Stimulated activated CD8-positive, alpha-beta memory T cell treated with anti-CD3 and anti-CD28 coated beads, Interleukin-2, amount 100 ng/mL, for 1 hour (primary cell): ENCODE results near the gene FCHSD2.
A peak's percentile ranks its signal among the peaks of the same experiment; 100 is the strongest.
"Not testable (repeated sequence)": the region's sequence is repeated elsewhere in the genome, so short reads cannot be mapped to it uniquely, and the experiment has no call there.

ENCODE experiments used
- DNase-seq, 2 donors: peaks; one replicate each; pipeline ENCODE4 v3.0.0-alpha.2; 2020; ENCODE audit warnings: low read depth in 2 of 2

FCHSD2 gene

GRCh38 chr11:72821920-72822799 is 320.0 kb downstream of the FCHSD2 start:
- peak; percentile 59 to 84 for DNase-seq

GRCh38 chr11:72821221-72821919 is 320.7 kb downstream of the FCHSD2 start:
- no peak for DNase-seq

- no peak for DNase-seq
Measured at GRCh38 chr11:72820439-72821139, 321.5 kb downstream of the FCHSD2 start.

- DNase-seq: no peak
Measured at GRCh38 chr11:72818971-72819370, 323.1 kb downstream of the FCHSD2 start.

- DNase-seq: no peak
Measured at GRCh38 chr11:72817966-72818365, 324.2 kb downstream of the FCHSD2 start.

- no peak for DNase-seq
Measured at GRCh38 chr11:72816404-72816990, 325.6 kb downstream of the FCHSD2 start.

- DNase-seq: no peak
Measured at GRCh38 chr11:72815110-72815618, 327.0 kb downstream of the FCHSD2 start.

- peak; percentile 81 to 84 for DNase-seq
Measured at GRCh38 chr11:72814286-72815109, 327.6 kb downstream of the FCHSD2 start, which contains the start of gene ATG16L2. Gene ATG16L2 (plus strand): TSS chr11:72814411. CDS start chr11:72814446, 35 bp downstream.

- peak in 1 of 2 donors; percentile 75 for DNase-seq
Measured at GRCh38 chr11:72813740-72814285, 328.3 kb downstream of the FCHSD2 start.

GRCh38 chr11:72812967-72813739 is 329.0 kb downstream of the FCHSD2 start:
- DNase-seq: peak; percentile 44 to 49

- DNase-seq: no peak
Measured at GRCh38 chr11:72812604-72812966, 329.5 kb downstream of the FCHSD2 start.

GRCh38 chr11:72811686-72812085 is 330.4 kb downstream of the FCHSD2 start:
- not testable (repeated sequence) for DNase-seq

- no peak for DNase-seq
Measured at GRCh38 chr11:72808331-72808798, 333.8 kb downstream of the FCHSD2 start.

- no peak for DNase-seq
Measured at GRCh38 chr11:72807792-72808191, 334.3 kb downstream of the FCHSD2 start.

- no peak for DNase-seq
Measured at GRCh38 chr11:72807021-72807693, 335.0 kb downstream of the FCHSD2 start.

- not testable (repeated sequence) for DNase-seq
Measured at GRCh38 chr11:72806378-72806777, 335.7 kb downstream of the FCHSD2 start.

- no peak for DNase-seq
Measured at GRCh38 chr11:72805216-72805615, 336.9 kb downstream of the FCHSD2 start.

GRCh38 chr11:72802822-72803221 is 339.3 kb downstream of the FCHSD2 start:
- DNase-seq: no peak

- no peak for DNase-seq
Measured at GRCh38 chr11:72799441-72799840, 342.7 kb downstream of the FCHSD2 start.
